HG03575 (cell line): ENCODE measurements around the gene C9orf72.

Source experiments
- ATAC-seq: cut with Tn5 transposase; IDR thresholded peaks from one replicate; pipeline ENCODE4 v1.9.1; 2021; ENCODE audit not compliant: unreplicated experiment, insufficient number of reproducible peaks, low FRiP score; ENCODE audit errors: extremely low read depth

C9orf72 gene

DNA sequence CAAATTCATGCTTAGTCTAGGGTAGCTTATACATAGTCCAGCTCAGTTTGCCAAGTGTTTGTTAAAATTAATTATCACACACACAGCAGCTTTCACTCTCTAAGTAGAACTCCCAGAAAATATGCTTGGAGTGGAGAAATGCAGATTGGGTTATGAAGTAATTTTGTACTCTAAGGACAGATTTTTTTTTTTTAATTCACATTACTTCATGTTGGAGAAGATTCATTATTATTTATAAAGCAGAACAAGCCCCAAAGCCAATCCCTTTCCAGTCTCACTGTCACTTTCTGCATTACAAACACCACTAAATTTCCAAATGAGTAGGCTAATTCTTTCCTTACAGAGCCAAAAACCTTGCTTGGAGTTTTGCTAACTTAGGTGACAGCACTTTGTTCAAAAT is 11.7 kb upstream of the C9orf72 start:
- no peak for ATAC-seq

DNA sequence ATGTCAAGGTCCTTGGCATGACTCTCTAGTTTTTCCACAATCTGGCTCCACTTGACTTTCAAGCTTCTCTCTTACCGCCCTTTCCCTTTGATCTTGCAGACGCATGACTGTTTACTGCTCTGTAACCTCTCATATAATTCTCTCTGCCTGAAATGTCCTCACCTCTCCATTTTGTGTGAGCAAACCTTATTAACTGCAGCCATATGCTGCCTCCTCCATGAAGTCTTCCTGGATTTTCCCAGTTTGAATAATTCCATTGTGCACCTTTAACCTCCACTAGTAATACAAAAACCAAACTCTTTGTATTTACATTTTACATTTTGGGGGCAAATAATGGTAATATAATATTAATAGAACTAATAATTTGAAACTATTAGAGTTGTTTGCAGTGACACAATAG is 9.5 kb upstream of the C9orf72 start:
- ATAC-seq: no peak

DNA sequence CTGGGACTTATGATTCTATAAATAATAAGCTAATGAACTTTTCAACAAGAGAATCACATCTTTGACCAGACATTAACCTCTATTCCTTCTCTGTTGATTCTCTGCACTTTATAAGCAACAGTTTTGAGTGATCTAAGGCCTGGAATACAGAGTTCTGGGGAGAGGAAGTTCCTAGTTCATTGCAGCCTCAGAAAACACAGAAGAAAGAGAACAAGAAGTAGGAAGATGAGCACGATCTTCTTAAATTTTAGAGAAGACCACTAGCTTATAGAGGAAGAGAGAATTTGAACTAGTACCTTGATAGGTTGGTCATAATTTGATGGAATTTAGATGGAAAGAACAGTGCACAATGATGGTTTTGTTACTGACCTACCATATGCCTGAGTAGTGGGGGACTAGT is 8.5 kb upstream of the C9orf72 start:
- ATAC-seq: no peak

DNA sequence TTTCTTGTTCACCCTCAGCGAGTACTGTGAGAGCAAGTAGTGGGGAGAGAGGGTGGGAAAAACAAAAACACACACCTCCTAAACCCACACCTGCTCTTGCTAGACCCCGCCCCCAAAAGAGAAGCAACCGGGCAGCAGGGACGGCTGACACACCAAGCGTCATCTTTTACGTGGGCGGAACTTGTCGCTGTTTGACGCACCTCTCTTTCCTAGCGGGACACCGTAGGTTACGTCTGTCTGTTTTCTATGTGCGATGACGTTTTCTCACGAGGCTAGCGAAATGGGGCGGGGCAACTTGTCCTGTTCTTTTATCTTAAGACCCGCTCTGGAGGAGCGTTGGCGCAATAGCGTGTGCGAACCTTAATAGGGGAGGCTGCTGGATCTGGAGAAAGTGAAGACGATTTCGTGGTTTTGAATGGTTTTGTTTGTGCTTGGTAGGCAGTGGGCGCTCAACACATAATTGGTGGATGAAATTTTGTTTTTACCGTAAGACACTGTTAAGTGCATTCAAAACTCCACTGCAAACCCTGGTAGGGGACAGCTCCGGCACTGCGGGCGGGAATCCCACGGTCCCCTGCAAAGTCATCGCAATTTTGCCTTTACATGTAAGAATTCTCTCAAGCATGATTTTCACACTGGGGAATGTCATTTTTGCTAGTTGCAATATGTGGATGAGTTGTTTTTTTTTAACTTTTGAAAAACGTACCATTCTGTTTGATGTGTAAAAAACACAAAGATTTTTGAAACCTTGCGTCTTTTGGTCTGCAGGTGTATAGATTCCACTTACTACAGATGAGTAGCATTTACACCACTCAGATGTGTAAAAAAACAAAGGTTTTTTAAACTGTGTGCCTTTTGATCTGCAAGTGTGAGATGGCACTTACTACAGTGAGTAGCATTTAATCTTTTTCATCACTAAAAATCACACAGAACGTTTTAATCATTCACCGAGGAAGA is 631 bp upstream of the C9orf72 start:
- ATAC-seq: peak; percentile 69

DNA sequence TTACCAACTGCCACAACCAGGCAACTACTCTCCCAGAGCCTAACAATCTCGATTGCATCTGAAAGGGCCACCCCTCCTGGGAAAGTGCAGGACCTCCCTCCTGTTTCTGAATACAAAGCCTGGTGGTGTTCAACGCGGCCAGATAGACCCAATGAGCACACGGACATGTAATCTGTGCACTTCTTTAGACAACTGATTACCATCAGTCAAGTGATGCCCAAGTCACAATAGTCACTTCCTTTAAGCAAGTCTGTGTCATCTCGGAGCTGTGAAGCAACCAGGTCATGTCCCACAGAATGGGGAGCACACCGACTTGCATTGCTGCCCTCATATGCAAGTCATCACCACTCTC is 739 bp downstream of the C9orf72 start:
- peak; percentile 33 for ATAC-seq

DNA sequence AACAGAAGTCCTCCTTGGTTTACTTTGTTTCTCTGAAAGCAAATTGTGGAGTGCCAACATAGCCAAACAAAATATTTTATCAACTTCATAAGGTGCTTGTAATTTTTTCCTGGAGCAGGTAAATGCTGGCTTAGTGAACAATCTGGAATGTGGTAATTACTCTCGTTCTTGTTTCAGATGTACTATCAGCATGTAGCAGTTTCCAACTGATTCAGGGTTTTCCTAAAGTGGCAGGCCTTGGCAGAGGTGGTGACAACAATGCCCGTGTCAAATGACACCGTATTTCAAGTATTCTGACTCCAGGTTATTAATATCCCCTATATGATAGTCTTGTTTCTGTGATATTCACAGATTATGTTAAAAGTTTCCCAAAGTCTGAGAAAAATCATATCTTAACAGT is 1.2 kb downstream of the C9orf72 start:
- no peak for ATAC-seq

DNA sequence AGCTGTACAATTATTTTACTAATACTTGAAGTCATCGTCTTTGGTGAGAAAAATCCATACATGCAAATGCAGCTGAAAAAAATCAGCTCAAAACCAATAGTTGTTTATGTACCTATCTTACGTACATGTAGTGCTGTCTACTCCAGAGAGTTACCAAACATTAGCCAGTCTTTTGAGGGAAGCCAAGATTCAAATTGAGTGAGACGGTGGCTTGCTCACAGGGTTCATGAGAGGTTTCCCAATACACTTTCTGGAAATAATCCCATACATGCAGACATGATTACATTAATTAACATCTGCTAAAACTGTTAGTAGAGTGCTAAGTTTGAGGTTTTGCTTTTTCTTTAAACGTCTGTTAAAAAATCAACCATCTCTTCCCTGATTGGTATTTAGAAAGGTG is 2.3 kb downstream of the C9orf72 start:
- ATAC-seq: no peak

DNA sequence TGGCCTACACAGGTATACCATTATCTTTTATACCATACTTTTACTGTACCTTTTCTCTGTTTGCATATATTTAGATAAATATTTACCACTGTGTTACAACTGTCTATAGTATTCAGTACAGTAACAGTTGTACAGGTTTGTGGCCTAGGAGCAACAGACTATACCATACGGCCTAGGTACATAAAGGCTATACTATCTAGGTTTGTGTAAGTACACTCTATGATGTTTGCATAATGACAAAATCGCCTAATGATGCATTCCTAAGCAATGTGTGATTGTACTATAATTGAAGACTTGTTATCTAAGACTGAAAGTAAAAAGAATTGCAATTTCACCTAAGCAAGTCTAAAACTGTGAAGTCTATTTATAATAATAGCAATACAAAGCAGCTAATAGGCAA is 3.9 kb downstream of the C9orf72 start:
- no peak for ATAC-seq

DNA sequence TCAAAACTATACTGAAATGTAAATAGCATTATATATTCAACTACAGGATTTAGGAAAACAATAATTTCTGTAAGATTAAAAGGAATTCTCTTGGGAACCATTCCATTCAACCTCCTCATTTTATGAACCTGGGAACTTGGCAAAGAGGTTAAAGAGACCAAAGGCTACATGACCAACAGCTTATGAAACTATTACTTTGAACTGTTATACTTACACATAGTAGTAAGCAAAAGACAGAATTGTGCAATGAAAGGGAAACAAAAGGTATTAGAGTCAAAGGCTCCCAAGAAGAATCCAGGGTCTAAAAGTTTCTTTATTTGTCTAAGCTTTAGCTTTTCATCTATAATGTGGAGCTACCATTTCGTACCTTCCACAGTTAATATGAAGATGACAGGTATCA is 7.2 kb downstream of the C9orf72 start:
- no peak for ATAC-seq

DNA sequence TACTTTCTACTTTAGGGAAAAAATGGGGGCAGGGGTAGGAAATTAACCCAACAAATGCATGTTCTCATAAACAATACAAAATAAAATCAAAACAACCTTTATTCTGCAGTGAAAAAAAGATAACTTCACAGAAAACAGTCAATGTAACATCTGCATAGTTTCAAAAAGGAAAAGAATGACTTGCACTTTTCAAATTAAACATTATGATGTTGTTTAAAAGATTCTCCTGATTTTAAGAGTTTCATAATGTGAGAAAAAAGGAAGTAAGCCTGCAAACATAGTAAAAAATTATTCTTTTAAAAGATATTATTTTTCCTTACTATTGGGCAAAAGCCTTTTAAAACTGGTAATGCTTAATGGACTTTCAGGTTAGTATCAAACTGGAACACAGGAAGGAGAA is 7.6 kb downstream of the C9orf72 start:
- no peak for ATAC-seq

DNA sequence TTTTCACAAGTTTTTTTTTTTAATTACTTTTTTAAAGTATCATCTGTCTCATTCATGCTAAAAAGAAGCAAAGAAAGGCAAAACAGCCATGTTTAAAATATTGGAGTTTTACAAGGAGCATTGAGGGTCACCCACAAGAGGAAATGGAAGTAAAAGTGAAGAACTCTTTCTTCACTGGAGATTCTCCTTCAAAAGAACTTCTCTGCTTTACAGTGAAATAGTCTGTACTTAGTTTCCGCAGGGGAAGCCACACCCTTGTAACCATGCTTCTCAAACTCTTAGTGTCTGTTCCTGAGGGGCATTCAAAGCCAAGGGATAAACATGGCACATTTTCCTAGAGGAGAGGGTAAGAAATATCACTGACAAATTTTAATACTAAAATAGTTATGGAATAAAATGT is 8.6 kb downstream of the C9orf72 start:
- ATAC-seq: no peak

DNA sequence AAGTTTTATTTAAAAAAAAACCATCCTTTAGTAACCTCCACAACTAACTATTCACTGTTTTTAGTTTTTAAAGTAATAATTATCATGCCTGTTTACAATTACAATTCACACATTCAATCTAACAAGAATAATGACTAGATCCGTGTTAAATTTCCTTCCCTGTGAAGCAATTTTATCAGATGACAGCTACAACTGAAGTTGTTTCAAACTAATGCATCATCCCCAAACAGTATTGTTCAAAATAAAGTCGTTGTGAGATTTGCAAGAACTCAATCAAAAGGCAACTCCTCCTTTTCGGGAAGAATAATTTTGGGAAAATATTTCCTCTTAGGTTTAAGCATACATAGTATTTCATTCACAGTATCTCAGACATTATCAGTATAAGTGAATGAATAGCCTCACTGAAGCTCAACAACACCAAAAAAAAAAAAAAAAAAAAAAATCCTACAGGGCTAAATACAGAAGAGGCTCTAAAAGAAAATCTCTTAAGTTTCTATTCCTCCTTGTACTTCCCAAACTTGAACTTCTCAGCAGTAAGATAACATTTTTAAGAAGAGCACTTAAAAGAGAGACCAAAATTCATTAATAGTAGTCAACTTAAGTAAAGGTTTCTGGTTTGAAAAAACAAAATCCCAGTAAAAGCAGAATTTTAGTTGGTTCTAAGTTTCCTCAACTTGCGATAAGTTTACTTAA is 9.4 kb downstream of the C9orf72 start:
- no peak for ATAC-seq

DNA sequence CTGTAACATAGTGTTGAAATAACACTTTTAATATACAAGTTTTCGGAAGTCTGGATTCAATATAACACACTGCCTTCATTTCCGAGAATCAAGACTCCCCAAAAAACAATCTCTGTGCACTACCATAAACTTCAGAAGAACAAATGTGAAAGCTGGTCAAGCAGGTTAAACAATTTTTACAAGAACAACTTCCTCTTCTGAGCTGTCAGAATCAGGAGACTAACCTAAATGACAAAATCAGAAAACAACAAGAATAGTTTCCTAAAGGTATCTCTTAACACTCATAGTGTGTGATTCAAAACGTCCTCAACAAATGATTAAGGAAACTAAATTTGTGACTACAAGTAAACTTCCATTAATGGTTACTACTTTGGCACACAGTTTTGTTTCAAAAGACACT is 11.6 kb downstream of the C9orf72 start:
- peak; percentile 38 for ATAC-seq

DNA sequence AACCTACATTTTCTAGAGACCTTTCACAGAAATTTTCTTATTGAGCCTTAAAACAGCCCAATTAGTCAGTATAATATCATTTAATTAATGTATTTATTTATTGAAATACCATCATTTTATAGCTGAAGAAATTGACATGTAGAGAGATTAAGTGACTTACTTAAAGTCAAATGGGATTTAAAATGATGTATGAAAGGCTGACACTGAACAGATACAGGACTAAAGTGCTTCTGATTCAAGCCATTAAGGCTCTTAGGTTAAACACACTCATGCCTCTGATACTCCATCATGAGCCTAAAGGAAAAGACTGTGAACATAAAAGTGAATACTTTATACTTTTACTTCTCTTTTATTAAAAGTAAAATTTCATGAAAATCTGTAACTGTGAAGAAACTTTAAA is 12.8 kb downstream of the C9orf72 start:
- no peak for ATAC-seq

DNA sequence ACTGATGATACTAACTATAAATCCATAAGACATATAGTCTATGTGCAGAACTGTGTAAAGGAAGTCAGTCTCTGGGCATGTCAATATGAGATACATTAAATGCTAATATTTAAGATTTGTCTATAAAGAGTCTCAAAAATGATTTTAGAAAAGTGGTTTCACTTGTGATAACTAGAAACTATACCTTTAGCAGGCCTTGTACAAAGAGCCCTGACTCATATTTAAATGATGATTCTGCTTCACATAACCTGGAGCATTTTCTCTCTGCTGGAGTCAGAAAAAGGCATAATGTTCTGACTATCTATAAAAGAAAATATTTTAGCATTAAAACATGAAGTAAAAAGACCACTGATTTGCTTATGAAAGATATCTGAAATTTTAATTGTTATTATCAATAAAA is 15.0 kb downstream of the C9orf72 start:
- no peak for ATAC-seq

DNA sequence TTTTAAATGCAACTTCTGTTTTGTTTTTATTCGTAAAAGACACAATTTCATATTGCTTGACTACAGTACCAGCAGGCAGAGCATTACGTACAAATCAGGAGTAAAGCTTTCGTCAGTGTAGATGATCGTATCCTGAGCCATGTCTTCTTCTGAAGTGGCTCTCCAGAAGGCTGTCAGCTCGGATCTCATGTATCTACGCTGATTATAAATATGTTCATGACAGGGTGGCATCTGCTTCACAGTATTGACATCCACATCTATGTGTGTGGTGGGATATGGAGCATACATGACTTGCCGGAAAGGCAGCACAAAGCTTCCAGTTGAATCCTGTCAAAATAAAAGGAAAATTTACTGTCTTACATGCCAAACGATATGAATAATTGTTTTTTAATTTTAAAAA is 16.8 kb downstream of the C9orf72 start:
- ATAC-seq: no peak

DNA sequence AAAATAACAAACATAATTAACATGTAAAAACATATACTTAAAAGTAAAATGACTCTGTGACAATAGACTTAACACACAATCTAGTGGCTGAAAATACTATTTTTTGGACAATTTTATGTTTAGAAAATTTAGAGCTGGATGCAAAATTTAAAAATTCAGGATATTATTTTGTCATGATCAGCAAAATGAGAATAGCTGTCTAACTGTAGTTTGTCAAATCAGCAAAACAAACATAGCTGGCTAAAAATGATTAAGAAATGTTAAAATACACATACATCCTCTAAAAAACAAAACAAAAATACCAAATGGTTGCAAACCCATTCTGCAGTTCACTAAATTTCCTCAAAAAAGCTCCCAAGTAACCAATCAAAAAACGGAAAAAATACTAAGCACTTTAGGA is 18.6 kb downstream of the C9orf72 start:
- ATAC-seq: no peak

DNA sequence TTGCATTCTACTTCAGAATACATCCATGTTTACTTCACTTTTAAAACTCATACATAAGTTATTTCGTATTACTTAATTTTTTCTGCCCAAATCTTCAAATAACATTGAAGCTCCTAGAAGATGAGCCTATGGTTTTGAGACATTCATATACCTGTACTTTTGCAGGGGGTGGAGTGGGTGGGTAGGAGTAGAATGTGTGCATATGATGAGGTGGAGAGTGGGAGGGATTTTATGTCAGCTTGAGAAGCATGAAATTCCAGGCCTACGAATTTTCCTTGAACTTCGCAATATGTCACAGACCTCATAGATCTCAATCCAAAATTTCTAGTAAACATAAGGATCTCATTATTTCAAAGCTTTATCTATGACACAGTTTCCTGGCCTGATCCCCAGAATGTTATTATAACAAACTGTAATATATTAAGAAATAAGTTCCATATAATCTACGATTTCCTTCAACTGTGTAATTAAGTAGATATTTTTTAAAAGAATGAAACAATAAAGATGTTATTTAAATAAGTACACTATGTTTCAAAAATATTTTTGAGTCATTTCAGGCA is 24.0 kb downstream of the C9orf72 start:
- no peak for ATAC-seq

DNA sequence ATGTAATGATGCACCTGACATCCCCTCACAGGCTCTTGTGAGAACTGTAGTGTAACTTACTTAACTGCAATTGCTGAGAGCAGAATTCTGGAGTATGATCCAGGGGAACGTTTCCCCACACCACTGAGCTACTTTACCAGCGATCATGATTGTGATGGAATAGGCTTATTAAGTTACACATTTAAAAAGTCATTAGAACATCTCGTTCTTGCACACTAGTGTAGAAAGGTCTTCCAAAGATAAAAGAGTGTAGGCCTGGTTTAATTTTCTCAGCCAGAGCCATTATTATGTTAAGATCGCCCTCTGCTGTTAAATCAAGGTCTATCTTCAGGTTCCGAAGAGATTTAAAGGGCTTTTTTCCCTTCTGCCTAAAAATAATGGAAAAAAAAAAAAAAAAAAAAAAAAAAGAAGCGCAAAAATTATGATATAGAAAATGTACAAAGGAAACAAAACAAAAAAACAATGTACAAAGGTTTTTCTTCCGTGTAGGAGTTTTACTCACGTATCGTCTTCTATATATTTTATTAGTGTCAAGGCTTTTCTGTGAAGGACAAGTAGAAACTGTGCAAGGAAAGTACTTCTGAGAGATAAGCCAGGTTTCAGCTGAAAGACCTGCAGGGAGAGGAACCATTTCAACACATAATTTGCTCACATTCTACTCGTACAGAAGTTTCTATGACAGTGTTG is 25.1 kb downstream of the C9orf72 start:
- no peak for ATAC-seq

DNA sequence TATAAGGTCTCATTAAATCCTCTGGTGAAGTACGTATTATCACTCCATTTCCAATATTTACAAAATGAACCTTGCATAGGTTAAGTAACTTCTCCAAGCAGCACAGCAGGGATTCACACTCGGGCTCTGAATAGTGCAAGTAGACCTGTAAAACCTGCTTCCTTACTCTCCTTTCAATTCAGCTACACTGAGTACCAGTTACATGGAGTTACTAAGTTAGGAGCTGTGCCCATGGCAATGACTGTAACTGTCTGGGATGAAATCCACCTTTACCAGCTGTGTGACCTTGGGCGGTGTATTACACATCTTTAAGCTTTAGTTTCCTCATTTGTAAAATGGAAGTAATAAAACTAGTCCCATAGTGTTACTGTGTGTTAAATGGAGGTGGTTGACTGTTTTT is 27.8 kb downstream of the C9orf72 start:
- ATAC-seq: no peak
